Measurements from ENCODE around the gene ACTBL2. TPM values are rescaled to one million over a fixed set of nuclear protein-coding genes. Genes with fewer than 3 reads are reported as not detected.

ACTBL2 gene
- total RNA-seq, 2 donors from 2014 or later = not detected

DNA sequence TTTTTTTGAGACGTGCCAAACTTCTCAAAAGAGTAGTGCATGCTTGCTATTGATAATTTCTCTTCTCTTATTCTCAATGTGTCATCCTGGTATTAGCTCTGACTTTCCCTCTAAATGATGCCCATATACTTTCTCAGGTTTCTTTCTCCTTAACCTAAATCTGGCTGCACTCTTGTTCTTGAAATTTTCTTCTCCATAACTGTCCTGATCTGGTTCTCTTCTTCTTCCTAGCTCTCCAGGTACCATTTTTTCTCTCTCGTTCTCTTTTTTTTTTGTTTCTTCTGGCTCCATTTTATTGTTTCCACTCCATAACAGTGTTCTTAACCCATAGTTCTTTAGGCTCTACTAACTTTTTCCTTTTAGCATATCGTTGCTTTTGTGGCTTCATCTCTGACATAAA lies 47.9 kb downstream of the ACTBL2 start:
- peak overlapping the region in 3 of 4 donors; percentile 77 to 88 (median 82) for H3K27ac ChIP-seq
- no peak for ATAC-seq
- intact Hi-C loops (cut with DNase I) = no loop called here
- TF ChIP-seq POLR2A (IDR thresholded peaks at IDR 0.05) = no peak
- TF ChIP-seq, protein P1, sequence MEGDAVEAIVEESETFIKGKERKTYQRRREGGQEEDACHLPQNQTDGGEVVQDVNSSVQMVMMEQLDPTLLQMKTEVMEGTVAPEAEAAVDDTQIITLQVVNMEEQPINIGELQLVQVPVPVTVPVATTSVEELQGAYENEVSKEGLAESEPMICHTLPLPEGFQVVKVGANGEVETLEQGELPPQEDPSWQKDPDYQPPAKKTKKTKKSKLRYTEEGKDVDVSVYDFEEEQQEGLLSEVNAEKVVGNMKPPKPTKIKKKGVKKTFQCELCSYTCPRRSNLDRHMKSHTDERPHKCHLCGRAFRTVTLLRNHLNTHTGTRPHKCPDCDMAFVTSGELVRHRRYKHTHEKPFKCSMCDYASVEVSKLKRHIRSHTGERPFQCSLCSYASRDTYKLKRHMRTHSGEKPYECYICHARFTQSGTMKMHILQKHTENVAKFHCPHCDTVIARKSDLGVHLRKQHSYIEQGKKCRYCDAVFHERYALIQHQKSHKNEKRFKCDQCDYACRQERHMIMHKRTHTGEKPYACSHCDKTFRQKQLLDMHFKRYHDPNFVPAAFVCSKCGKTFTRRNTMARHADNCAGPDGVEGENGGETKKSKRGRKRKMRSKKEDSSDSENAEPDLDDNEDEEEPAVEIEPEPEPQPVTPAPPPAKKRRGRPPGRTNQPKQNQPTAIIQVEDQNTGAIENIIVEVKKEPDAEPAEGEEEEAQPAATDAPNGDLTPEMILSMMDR (IDR thresholded peaks at IDR 0.05) = no peak
- no peaks in the 10 kb centered on the region for H3K36me3 ChIP-seq (replicated peaks in 1 of 2; ENCODE audit: insufficient read depth in 1 of 2, low read depth in 2 of 2)
- H3K4me1 ChIP-seq = peaks cover 44% of the 10 kb centered on the region
- H3K4me3 ChIP-seq = no peak overlapping the region
- no peak for DNase-seq
- WGBS, 2 donors = 50 to 57% methylated on average over 3 of the region's 3 CpGs
- no peaks in the 10 kb centered on the region for H3K9me3 ChIP-seq
- no peaks in the 10 kb centered on the region for H3K27me3 ChIP-seq

DNA sequence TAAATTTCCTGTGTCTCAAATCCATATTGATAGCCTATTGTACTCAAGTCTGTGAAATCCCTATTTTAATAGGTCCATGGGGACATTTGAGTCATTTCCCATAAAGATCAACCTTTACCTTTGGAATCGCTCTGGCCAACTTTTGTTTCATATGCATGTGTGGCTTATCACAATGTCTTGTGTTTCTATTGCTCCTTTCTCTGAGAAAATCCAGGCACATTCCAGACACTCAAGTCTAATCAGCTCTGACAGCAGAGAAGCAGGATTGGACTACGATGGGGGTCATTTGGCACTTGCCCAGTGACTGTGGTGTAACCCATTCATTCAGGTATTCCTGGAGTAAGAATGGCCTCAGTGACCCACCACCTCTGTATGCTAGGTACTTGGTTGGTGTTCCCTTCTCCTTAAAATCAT lies 48.4 kb downstream of the ACTBL2 start:
- H3K4me3 ChIP-seq = no peak overlapping the region
- H3K36me3 ChIP-seq (replicated peaks in 1 of 2; ENCODE audit: insufficient read depth in 1 of 2, low read depth in 2 of 2) = no peaks in the 10 kb centered on the region
- WGBS, 2 donors = 26% methylated on average over 2 of the region's 2 CpGs
- H3K27ac ChIP-seq = peak overlapping the region in 2 of 4 donors; percentile 82 to 88
- peak in 2 of 4 donors; percentile 22 to 35 for DNase-seq
- TF ChIP-seq, protein P1 (IDR thresholded peaks at IDR 0.05) = no peak
- TF ChIP-seq POLR2A (IDR thresholded peaks at IDR 0.05) = no peak
- intact Hi-C loops (cut with DNase I) = no loop called here
- no peaks in the 10 kb centered on the region for H3K9me3 ChIP-seq
- H3K4me1 ChIP-seq = peaks cover 44% of the 10 kb centered on the region
- no peak for ATAC-seq
- no peaks in the 10 kb centered on the region for H3K27me3 ChIP-seq

DNA sequence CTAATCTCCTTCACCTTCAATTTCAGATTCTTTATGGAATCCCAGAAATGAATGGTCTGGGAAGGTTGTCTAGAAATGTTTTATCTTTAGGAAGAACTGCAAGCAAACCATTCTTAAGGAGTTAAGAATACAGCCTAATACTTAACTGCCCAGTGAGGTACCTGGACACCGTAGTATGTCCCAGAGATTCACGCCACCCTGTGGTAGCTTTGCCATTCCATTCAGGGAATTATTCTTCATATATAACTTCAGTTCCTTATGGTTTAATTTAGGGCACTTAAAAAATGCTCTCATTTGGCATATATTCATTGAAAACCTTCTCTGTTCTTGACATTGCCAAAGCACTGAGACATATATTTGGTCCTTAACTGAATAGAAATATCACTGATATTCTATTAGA lies 49.7 kb downstream of the ACTBL2 start:
- no peaks in the 10 kb centered on the region for H3K36me3 ChIP-seq (replicated peaks in 1 of 2; ENCODE audit: insufficient read depth in 1 of 2, low read depth in 2 of 2)
- ATAC-seq (no peak), DNase-seq (no peak)
- no peaks in the 10 kb centered on the region for H3K9me3 ChIP-seq
- H3K27ac ChIP-seq = no peak overlapping the region
- WGBS, 2 donors = 83 to 91% methylated on average over 2 of the region's 2 CpGs
- intact Hi-C loops (cut with DNase I) = no loop called here
- no peaks in the 10 kb centered on the region for H3K27me3 ChIP-seq
- no peak for TF ChIP-seq POLR2A (IDR thresholded peaks at IDR 0.05)
- TF ChIP-seq, protein P1 (IDR thresholded peaks at IDR 0.05) = peak in 2 of 7 experiments; percentile 17 to 20
- H3K4me3 ChIP-seq = no peak overlapping the region
- peaks cover 44% of the 10 kb centered on the region for H3K4me1 ChIP-seq

DNA sequence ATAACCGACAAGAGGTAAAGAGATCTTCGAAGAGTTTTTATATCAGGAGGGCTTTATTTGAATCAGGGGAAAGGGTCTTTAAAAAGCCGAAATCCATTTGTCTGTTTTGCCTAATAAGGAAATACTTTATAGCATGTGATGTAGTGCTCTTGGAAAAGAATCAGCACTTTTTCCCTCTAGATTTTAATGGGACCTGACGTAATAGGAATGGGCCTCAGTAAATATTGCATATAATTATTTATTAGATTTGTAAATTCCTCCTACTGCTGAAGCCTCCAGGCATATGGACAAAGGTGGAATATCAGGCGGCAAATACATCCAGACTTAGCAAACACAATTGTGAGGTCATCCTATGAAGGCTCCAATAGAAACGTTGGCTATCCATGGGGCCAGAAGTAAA lies 50.9 kb downstream of the ACTBL2 start:
- 80 to 85% methylated on average over 6 of the region's 6 CpGs for WGBS, 2 donors
- H3K36me3 ChIP-seq (replicated peaks in 1 of 2; ENCODE audit: insufficient read depth in 1 of 2, low read depth in 2 of 2) = no peaks in the 10 kb centered on the region
- no peak for DNase-seq
- H3K27ac ChIP-seq = no peak overlapping the region
- H3K4me1 ChIP-seq = peaks cover 35% of the 10 kb centered on the region
- ATAC-seq = no peak
- no peaks in the 10 kb centered on the region for H3K27me3 ChIP-seq
- TF ChIP-seq, protein P1 (IDR thresholded peaks at IDR 0.05) = no peak
- no peak for TF ChIP-seq POLR2A (IDR thresholded peaks at IDR 0.05)
- H3K9me3 ChIP-seq = no peaks in the 10 kb centered on the region
- no peak overlapping the region for H3K4me3 ChIP-seq
- intact Hi-C loops (cut with DNase I) = no loop called here
